ENCODE results near the gene CPNE9. TPM values are rescaled to one million over a fixed set of nuclear protein-coding genes. Genes with fewer than 3 reads are reported as not detected.

CPNE9 gene
- total RNA-seq, 1 donor: not detected

DNA sequence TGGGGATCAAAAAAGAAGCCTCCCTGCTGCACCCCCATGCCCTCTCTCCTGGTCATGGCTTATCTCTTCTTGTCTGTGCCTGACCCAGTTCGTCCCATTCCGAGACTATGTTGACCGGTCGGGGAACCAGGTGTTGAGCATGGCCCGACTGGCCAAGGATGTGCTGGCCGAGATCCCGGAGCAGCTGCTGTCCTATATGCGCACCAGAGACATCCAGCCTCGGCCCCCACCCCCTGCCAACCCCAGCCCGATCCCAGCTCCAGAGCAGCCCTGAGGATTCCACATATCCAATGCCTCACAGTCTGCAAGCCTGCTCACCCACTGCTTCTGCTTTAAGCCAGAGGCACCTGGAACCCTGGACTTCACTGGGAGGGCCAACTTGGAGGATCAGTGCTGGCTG lies 25.8 kb downstream of the CPNE9 start:
- H3K4me3 ChIP-seq (ENCODE audit: low read depth, low read length): no peak overlapping the region
- TF ChIP-seq, protein P1, sequence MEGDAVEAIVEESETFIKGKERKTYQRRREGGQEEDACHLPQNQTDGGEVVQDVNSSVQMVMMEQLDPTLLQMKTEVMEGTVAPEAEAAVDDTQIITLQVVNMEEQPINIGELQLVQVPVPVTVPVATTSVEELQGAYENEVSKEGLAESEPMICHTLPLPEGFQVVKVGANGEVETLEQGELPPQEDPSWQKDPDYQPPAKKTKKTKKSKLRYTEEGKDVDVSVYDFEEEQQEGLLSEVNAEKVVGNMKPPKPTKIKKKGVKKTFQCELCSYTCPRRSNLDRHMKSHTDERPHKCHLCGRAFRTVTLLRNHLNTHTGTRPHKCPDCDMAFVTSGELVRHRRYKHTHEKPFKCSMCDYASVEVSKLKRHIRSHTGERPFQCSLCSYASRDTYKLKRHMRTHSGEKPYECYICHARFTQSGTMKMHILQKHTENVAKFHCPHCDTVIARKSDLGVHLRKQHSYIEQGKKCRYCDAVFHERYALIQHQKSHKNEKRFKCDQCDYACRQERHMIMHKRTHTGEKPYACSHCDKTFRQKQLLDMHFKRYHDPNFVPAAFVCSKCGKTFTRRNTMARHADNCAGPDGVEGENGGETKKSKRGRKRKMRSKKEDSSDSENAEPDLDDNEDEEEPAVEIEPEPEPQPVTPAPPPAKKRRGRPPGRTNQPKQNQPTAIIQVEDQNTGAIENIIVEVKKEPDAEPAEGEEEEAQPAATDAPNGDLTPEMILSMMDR (IDR thresholded peaks at IDR 0.05; ENCODE audit: insufficient read depth, low read length): no peak
- DNase-seq (ENCODE audit: low read depth): no peak

DNA sequence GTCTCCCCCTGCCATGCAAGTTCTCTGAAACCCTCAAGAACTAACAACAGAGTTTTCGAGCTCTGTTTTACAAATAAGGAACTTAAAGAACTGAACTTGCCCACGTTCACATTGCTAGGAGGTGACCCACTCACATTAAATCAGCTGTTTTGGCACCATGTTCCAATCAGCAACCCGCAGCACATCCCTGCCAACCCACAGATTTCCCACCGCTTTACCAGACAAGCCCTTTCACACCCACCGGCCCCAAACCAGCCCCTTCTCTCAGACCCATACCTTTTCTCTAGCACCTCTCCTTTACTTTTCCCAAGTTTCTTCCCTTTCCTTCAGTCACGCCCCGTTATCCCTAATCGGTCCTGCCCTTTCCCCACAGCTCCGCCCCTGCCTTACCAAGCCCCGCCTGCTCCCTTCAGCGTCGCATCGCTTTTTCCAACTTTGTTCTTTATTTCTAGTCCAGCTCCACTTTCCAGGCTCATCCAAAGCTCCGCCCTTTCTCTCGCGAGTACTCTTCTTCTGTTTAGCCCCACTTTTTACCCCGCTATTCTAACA lies 27.1 kb downstream of the CPNE9 start:
- no peak for DNase-seq (ENCODE audit: low read depth)
- peak overlapping the region; percentile 69 for H3K4me3 ChIP-seq (ENCODE audit: low read depth, low read length)
- TF ChIP-seq, protein P1 (IDR thresholded peaks at IDR 0.05; ENCODE audit: insufficient read depth, low read length): no peak

DNA sequence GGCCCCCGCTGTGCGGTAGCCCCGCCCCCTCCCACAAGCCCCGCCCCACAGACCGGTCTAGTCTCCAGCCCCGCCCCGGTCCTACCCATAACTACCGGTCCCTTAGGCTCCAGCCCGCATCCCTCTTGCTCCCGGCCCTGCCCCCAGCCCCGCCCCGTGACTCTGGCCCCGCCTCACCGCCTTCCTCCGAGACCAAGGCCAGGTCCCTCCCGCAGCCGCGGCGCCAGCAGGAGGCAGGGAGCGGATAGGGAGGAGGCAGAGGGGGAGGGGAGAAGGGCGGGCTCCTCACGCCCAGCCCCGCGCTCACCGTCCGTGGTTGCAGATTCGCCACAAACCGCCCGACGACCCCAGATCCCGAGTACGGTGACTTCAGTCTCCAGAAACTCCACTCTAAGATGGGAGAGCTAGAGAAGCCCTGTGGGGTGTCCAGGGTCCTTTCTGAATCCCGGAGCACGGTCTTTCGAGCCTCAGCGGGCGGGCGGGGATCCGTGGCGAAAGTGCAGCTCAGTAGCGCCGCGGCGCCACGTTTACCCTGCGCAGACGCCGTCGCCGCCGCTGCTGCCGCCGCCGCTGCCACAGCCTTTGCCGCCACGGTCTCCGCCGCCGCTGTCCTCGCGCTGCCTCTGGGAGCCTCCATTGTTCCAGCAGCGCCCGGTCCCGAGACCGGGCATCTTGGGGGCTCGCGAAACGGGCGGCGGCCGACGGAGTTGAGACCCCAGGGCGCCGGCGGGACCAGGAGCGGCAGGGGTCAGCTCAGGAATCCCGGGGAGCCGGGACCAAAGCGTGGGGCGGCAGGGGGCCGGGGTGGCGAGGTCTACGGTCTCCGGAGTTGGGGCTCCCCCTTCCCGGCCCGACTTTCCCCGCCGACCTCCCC lies 27.8 kb downstream of the CPNE9 start, which contains the start of gene BRPF1:
BRPF1 (plus strand) TSS at position 530 of the 874 bp plus-strand sequence. CDS start 2,406 bp downstream, outside the sequence.
- TF ChIP-seq, protein P1 (IDR thresholded peaks at IDR 0.05; ENCODE audit: insufficient read depth, low read length): peak; percentile 22
- H3K4me3 ChIP-seq (ENCODE audit: low read depth, low read length): peak within 1 kb of the TSS; percentile 95
- DNase-seq (ENCODE audit: low read depth): peak; percentile 99

DNA sequence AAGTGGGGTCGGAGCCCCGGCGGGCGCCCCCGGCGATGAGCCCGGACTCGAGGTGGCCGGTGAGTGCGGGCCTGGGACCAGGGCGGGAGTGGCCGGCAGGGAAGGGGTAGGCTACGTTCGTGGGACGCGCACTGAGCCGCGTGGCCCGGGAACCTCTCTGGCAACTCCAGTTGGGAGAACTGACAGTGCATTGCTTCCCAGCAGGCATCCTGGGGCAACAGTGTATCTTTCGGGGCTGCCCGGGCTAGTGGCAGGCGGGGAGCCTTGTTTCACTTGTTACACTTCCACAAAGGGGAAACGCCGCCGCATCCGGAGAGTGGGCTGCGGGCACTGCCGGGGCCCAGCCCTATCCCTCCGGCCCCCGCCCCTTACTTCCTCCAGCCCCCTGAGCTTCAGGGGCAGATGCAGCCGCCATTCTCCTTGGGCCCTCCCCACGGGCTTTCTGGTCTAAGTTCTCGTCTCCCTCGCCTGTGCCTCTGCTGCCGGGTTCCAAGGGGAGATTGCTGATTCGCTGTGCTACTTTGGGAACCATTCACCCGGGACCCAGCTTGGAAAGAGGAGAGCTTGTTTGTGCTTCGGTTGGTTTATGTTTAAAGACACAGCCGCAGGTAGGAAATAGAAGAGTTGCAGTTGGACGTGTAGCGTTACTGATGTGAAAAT lies 28.6 kb downstream of the CPNE9 start:
- TF ChIP-seq, protein P1 (IDR thresholded peaks at IDR 0.05; ENCODE audit: insufficient read depth, low read length): no peak
- peak overlapping the region; percentile 95 for H3K4me3 ChIP-seq (ENCODE audit: low read depth, low read length)
- no peak for DNase-seq (ENCODE audit: low read depth)

DNA sequence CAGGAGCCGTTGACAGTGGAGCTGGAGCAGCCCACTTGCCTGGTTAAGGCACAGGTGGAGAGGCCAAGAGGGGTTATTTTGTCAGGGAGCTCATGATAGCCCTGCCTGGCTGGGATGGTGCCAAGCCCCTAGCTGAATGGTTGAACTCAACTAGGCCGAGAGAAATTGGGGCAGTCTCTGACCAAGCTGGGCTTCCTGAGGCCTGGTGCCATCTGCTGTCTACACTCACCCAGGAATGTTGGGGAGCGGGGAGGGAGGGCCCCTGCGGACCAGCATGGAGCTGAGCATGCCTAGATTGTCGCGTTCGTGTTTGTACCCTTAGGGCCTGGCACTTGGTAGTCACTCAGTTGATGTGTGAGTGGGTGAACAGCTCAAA lies 29.1 kb downstream of the CPNE9 start:
- H3K4me3 ChIP-seq (ENCODE audit: low read depth, low read length): peak overlapping the region; percentile 95
- DNase-seq (ENCODE audit: low read depth): no peak
- TF ChIP-seq, protein P1 (IDR thresholded peaks at IDR 0.05; ENCODE audit: insufficient read depth, low read length): no peak

DNA sequence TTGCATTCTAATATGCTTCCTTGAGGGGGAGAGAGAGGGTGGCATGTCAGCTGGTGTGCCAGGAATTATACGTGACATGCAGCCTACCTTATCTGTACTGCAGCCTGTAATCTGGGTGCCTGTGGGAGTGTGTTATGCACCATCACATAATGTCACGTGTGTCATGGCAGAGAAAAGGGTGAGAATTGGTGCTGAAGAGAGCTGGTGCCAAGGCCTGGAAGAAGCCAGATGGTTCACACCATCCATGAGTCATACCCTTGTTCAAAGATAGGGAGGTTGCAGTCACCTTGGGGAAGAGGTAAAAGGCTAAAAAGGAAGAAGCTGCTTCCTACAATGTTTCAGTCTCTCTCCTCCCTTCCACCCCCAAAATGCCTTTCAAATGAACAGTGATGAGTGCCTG lies 33.2 kb downstream of the CPNE9 start:
- H3K4me3 ChIP-seq (ENCODE audit: low read depth, low read length): no peak overlapping the region
- DNase-seq (ENCODE audit: low read depth): no peak
- TF ChIP-seq, protein P1 (IDR thresholded peaks at IDR 0.05; ENCODE audit: insufficient read depth, low read length): no peak

All from fibroblast of the aortic adventitia (primary cell).